Measurements from ENCODE around the gene WDR55.
"Not testable (repeated sequence)": the region's sequence is repeated elsewhere in the genome, so short reads cannot be mapped to it uniquely, and the experiment has no call there.

Gene WDR55

DNA sequence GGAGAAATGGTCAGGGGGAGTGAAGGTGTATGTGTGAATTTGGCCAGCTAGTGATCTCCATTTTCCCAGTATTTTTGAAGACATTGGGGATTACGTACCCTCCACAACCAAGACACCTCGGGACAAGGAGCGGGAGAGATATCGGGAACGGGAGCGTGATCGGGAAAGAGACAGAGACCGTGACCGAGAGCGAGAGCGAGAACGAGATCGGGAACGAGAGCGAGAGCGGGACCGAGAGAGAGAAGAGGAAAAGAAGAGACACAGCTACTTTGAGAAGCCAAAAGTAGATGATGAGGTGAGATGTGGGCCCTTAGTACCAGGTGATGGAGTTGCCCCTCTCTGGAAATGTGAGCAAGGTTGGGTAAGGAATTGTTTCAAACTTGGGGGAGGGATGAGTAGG is 5.8 kb upstream of the WDR55 start:
- DNase-seq (ENCODE audit: low read depth): no peak

DNA sequence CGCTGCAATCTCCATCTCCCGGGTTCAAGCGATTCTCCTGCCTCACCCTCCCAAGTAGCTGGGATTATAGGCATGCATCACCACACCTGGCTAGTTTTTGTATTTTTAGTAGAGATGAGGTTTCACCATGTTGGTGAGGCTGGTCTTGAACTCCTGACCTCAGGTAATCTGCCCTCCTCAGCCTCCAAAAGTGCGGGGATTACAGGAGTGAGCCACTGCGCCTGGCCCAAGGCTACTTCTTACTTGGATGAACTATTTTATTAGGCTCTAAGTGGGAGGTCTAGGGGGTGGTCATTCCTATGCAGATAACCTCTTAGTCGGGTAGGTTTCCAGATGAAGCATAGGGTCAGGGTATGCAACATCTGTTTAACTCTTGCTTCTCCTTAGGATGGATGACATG is 4.3 kb upstream of the WDR55 start:
- DNase-seq (ENCODE audit: low read depth): not testable (repeated sequence)

DNA sequence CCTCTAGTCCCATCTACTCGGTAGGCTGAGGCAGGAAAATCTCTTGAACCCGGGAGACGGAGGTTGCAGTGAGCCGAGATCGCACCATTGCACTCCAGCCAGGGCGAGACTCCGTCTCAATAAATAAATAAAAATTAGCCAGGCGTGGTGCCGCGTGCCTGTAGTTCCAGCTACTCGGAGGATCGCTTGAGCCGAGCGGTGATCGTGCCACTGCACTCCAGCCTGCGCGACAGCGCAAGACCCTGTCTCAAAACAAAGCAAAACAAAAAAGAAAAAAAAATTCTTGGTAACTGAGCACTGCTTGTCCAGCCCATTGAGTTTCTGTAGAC is 710 bp upstream of the WDR55 start:
- DNase-seq (ENCODE audit: low read depth): no peak

DNA sequence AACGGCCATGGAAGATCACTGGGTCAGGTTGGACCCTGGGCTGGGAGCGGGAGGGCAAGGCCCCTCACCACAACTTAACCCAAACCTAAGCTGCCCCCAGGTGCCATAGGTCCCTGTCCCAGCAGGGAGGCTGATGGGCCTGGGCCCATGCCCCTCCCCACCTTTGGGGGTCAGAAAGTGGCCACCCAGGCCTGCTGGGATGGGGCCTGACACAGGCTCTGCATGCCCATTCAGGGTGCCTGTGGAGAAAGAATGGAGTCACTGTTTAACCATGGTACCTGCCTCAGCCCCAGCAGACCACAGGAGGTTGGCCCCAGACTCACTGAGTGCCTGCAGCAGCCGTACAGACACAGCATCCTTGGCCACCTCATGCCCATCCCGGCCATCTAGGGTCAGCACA is 6.3 kb downstream of the WDR55 start:
- DNase-seq (ENCODE audit: low read depth): not testable (repeated sequence)

DNA sequence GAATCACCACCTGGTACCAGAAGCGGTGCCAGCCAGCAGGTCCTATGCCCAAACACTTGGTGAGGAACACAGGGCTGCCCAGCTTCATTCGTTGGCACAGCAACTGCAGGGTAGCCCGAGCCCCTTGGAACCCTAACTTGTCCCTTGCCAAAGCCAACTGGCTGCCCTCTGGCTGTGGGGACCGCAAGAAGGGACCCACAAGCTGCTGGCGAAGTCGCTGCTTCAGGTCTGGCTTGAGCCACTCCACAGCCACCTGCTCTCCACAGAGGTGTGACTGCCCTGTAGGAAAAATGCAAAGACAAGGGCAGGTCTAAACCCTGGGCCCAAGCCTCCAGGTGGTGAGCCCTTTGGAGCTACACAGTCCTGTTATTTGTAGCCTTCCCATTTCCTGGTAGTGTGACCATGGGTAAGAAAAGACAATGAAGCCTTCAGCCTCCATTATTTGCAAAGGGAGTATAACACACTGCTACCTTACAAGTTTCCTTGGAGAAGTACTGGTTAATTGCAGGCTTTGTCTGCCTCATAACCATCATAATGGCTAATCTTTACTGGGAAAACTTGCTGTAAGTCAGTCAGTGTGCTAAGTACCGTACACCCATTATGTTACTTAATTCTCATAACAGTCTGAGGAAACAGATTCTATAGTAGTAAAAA is 6.9 kb downstream of the WDR55 start:
- DNase-seq (ENCODE audit: low read depth): no peak

DNA sequence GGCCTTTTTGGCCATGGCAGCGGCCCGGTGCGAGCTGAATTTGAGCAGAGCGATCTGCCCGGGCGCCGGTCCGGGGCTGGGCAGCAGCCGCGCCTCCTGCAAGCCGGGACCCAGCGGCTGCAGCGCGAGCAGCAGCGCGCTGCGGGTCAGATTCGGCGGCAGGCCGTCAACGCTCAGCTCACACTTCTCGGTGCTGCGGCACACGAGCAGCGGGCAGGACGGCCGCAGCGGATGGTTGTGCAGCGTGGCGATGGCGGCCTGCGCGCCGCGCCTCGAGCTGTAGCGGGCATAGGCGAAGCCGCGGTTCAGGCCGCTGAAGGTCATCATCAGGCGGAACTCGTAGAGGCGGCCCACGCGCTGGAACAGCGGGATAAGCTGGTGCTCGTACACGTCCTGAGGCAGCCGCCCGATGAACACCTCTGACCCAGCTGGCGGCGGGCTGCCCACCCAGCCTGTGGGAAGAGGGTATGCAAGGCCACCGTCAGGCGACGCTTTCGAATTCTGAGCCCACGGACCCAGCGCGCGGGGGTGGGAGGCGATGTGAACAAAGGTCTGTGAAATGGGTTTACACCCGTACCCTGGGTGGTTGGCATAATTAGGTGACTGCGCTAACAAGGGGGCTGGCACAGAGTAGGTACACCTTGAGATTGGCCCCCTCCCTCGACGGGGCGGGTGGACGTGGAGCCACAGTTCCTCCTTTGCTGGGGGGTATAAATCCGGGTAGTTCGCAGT is 7.9 kb downstream of the WDR55 start:
- no peak for DNase-seq (ENCODE audit: low read depth)

DNA sequence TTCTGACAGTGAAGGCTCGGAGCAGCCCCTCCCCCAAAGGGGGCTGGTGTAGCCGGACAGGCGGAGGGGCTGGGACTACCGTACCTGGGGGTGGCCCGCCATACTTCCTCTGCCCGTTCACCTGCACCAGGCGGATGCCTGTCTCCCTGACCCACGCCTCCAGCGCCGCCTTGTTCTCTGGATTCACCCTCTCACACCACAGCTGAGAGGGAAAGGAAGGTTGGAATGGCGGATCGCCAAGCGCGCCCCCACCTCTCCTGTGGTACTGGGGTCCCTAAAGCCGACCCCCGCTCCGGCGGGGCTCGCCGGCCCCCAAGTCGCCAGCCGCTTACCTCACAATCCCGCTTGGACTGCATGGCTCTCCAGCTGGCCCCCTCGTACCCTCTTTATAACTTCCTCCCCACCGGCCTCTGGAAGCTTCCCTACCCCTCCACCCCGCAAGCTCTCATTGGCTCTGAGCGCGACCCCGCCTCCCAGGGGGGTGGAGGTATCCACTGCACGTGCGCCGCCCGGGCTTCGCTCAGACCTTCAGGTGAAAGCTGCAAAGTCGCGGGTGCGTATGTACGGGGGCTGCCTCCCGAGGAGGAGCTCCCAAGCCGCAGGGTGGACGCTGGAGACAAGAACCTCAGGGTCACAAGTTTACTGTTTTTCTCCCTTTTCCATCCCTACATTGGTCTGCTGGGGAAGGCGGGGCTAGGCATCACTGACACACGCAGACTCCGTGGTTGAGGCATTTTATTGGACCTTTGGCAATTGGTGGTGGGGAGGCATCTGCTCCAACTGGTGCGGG is 8.7 kb downstream of the WDR55 start, which contains the start of gene DND1:
Gene DND1 (minus strand): TSS at position 390 of the 790 bp plus-strand sequence. CDS start 34 bp downstream, at position 356.
- DNase-seq (ENCODE audit: low read depth): no peak

DNA sequence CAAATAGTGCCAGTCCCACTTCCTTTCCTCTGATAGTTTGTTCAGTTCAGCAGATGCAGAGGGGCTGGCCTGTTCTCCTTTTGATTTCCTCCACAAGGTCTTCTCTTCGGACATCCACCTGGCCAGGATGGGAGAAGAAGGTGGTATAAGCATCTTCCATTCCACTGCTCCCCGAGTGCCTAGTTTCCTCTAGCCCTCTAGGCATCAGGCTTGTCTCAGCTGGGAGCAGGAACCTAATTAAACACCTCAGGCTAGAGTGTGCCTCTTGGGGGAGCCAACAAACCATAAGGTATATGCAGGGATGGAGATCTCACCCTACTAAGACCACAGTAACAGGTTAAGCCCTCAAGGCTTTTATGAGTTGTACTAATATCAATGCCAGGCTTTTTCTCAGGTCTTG is 9.5 kb downstream of the WDR55 start:
- no peak for DNase-seq (ENCODE audit: low read depth)

DNA sequence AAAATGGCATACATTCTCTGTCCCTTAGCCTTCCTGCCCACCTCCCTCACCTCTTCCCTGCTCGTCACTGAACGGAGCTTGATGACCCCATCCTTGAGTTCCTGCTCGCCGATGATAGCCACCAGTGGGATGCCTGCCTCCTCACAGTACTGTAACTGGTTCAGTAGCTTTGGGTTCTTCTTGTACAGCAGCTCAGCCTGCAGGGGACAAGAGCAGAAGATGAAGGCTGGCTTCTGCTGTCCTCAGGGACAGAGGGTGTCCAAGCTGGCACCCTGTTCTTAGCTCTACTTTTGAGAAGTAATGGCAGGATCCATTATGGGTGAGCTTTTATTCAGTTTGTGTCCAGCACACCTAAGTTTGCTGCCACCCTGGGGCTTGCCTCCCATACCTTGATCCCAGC is 9.9 kb downstream of the WDR55 start:
- no peak for DNase-seq (ENCODE audit: low read depth)

DNA sequence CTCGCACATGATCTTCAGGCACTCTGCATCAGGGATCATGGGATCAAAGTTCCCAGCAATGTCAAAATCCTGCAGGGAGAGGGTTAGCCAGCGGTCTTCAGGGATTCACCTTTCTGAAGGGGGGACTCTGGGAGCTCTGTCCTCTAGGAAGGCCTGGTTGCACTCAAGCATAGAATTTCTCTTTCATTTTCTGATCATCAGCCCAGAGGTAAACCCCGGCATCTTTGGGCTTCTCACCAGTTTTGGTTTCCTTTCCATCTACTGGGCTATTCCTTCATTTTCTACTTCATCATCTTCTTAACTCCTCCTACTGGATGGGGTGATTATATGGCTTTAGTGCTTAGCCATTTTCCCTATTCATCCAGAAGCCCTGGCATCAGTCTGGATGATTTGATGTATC is 13.2 kb downstream of the WDR55 start:
- DNase-seq (ENCODE audit: low read depth): no peak

DNA sequence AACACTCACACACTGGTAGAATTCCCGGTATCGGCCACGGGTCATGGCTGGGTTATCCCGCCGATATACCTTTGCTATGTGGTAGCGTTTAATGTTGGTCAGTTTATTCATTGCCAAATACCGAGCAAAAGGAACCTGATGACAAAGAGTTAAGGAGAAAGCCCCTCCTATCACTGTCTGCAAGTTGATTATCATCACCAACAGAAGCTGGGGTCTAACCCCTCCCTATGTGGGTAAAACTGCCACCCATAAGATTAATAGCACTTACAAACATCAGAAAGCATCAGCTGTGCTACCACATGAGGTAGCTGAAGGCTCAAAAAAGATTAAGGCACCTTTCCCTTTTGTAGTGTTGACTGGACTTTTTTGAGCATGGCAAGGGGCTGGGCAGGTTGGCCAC is 14.3 kb downstream of the WDR55 start:
- DNase-seq (ENCODE audit: low read depth): no peak

DNA sequence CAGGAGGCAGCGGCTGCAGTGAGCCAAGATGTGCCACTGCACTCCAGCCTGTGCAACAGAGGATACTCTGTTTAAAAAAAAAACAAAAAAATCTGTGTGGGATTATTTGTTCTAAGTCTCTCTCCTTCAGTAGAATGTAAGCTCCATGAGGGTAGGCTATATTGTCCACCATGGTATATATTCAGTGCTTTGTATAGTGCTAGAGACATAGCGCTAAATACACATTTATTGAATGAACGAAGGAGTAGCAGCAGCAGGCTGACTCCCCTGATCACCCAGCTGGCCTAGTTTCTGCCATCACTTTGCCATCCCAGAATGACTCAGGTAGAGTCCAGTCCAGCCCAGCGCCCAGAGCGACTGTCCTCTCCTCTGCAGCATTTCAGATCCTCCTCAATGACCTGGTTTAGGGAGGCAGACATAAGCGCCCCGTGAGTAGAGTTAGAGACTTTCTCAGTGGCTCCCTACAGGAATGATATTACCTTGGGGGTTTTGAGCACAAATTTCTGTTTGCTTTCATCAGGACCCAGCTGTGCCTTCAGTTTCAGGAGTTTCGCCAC is 25.8 kb downstream of the WDR55 start:
- no peak for DNase-seq (ENCODE audit: low read depth)

DNA sequence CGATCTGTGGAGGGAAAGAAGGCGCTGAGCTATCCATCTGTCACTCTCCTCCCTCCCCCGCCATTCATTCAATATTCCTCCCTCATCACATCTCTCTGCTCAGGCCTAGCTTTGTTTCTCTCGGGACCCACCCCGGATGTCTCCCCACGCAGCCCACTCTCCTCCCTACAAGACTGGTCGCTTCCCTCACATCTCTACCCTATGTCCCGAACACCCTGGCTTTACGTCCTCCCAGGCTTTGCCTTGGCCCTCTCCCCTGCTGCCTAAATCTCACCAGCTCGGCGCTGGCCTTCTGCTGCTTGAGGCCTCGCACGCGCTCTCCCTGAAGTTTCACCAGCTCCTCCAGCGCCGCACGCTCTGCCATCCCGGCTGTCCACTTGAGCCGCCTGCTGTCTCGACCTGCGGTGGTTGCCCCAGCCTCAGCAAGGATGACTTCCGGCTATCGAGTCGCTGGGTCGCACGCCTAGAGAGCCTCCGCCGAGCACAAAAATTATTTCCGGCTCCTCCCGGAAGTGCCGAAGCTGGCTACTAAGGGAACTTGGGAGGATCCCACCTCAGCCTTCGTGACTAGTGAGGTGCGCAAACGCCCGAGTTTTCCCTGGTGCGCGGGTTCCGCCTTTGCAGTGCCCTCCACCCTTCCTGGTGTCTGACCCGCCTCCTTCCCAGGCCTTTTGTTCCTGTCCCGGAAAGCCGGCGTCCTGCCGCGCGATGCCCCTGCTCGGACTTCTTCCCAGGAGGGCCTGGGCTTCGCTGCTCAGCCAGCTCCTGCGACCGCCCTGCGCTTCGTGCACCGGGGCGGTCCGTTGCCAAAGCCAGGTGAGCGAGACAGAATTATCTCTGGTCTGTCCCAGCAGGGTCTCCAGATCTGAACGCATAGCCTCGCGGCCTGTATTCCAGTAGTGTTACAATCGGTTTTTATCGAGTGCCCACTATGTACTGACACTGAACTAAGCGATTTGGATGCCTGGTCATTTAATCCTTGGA is 26.5 kb downstream of the WDR55 start, which contains the start of the genes HARS1 and HARS2:
Gene HARS1 (minus strand): TSS at position 430 of the 984 bp plus-strand sequence. CDS start 66 bp downstream, at position 364.
Gene HARS2 (plus strand): TSS at position 515 of the 984 bp plus-strand sequence. CDS start 194 bp downstream, at position 709.
- DNase-seq (ENCODE audit: low read depth): peak; percentile 93

DNA sequence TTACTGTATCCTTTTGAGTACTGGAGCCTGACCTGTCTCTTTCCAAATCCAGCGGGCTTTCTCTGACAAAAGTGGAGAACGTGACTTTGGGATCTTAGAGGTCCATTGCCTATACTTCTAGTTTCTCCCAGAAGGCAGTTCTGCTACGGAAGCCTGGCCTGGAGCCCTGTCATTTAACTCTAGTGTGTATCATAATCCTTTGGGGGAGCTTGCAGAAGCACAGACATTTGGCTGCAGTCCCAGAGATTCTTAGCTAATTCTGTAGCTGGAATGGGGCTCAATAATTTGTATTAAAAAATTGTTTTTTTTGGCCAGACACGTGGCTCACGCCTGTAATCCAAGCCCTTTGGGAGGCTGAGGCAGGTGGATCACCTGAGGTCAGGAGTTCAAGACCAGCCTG is 29.6 kb downstream of the WDR55 start:
- no peak for DNase-seq (ENCODE audit: low read depth)

DNA sequence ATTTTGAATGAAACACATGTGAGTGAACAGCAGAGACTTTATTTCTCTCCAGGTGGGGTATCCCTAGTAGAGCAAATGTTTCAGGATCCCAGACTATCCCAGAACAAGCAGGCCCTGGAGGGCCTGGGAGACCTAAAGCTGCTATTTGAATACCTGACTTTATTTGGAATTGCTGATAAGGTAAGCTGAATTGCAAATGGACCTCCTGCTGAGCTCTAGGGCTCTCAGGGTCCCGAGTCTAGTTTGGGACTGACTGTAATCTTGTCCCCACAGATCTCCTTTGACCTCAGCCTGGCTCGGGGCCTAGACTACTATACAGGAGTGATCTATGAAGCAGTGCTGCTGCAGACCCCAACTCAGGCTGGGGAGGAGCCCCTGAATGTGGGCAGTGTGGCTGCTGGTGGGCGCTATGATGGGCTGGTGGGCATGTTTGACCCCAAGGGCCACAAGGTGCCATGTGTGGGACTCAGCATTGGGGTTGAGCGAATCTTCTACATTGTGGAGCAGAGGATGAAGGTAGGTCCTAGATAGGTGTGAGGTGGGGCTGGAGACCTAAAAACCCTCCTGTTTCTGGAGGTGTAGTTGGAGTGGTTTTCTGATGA is 32.3 kb downstream of the WDR55 start:
- no peak for DNase-seq (ENCODE audit: low read depth)

DNA sequence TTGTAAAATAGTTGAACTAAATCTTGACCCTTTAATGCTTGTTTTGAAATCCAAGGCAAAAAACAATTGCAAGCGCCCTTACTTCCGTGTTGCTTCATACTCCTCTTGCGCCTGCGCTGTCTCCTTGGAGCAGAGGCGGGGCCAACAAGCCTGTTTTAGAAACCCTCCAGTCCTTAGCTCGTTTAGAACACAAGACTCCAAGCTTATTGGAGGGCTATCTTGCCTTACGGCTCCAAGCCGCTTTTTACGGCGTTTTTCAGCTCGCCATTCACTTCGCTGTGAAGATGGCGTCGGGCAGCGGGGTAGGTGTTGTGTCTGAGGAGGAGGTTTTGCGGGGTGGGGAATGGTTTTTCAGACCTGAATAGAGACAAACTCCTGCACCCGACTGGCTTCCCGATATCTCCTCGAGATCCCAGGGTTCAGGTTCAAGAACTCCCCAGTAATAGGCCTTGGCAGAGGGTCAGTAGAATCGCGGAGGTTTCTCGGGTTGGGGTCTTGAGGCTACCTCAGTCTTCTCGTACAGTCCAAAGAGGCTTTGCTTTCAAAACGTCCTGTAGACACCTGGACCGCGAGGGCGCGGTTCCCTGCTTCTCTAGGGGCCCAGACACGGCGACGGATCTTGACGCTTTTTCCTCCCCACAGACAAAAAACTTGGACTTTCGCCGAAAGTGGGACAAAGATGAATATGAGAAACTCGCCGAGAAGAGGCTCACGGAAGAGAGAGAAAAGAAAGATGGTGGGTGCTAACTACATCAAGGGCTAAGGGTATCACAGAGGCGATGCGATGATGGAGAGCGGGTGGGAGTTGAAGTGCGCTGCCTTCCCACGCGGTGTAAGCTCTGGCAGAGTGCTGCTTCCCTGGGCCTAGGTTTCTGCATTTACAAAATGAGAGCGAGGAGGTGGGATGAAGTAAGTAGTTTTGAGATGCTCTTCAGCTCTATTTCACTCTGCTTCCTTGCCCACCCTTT is 35.8 kb downstream of the WDR55 start, which contains the start of gene ZMAT2:
Gene ZMAT2 (plus strand): TSS at position 271 of the 968 bp plus-strand sequence. CDS start 14 bp downstream, at position 285.
- peak; percentile 99 for DNase-seq (ENCODE audit: low read depth)

DNA sequence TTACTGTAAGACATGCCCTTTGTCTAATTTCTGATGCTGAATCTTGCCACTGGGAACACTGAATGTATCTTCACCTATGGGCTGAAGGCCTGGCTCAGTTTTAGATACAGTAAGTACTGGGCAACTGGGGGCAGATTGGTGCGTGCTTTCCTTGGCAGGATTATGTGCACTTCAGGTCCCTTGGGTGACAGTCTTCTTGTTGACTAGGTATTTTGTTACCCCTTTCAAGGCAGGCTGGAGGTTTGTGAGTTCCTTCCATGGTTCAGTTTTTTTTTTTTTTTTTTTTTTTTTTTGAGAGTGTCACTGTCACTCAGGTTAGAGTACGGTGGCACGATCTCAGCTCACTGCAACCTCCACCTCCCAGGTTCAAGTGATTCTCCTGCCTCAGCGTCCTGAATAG is 43.1 kb downstream of the WDR55 start:
- no peak for DNase-seq (ENCODE audit: low read depth)

DNA sequence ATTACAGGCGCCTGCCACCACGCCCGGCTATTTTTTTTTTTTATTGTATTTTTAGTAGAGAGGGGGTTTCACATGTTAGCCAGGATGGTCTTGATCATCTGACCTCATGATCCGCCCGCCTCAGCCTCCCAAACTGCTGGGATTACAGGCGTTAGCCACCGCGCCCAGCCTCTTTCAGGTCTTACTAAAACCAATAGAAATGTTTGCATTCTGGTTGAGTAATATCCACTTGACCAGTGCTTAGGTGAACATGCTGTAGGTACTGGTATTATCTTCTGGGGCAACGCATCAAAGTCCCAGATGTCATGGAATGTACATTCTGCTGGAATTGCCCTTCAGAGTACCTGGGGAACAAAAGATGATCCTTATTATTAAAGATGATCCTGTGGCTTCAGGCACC is 44.1 kb downstream of the WDR55 start:
- not testable (repeated sequence) for DNase-seq (ENCODE audit: low read depth)

DNA sequence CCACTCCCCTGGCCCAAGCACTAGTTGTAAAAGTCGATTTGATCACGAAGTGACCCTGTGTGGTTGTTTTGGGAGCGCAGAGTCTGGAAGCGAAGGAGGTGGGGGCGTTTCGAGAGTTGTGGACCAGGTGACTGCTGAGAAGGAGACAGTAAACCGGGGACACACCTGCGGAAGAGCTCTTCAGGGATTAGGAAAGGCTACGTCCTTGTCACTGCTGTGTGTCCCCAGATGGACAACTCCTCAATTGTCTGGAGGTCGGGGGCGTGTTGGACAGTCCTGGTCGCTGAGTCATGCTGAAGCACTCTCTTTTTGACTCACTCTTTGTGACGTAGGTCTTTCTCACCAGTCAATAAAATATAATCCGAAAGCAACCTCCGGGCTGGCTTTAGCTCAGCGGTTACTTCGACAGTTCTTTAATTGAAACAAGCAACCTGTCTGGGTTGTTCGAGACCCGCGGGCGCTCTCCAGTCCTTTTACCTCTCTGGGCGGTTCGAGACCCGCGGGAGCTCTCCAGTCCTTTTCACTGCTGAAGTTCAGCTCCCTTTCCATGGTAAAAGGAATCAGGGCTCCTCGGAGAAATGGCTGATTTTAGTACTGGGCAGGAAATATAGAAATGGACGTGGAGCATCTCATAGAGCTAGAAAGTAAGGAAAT is 46.3 kb downstream of the WDR55 start:
- peak; percentile 95 for DNase-seq (ENCODE audit: low read depth)

Measured in stromal cell of bone marrow (primary cell).